Measurements from ENCODE around the gene HTT-AS.

HTT-AS gene

GRCh38 chr4:3025881-3026280 lies 48.5 kb downstream of the HTT-AS start:
- no peak for DNase-seq

GRCh38 chr4:3022651-3023050 lies 51.7 kb downstream of the HTT-AS start:
- no peak for DNase-seq

- DNase-seq: no peak
Measured at GRCh38 chr4:3022112-3022511, 52.2 kb downstream of the HTT-AS start.

- DNase-seq: no peak
Measured at GRCh38 chr4:3021627-3022026, 52.7 kb downstream of the HTT-AS start.

GRCh38 chr4:3021127-3021526 lies 53.2 kb downstream of the HTT-AS start:
- no peak for DNase-seq

GRCh38 chr4:3019145-3019846 lies 55.0 kb downstream of the HTT-AS start:
- no peak for DNase-seq

- peak in 1 of 2 experiments; percentile 37 for DNase-seq
Measured at GRCh38 chr4:3017504-3017903, 56.8 kb downstream of the HTT-AS start.

GRCh38 chr4:3016961-3017360 lies 57.4 kb downstream of the HTT-AS start:
- DNase-seq: no peak

- no peak for DNase-seq
Measured at GRCh38 chr4:3013839-3014350, 60.4 kb downstream of the HTT-AS start.

All from NCI-H2081 (cell line).